ENCODE measurements around the gene ADAM15.

Gene ADAM15

GRCh38 chr1:155014709-155015508 is 36.2 kb upstream of the ADAM15 start:
- Histone ChIP-seq H3K27me3 (ENCODE audit: control insufficient read depth, insufficient read depth, low read length) (no peaks in the 10 kb centered on the region), H3K4me1 (ENCODE audit: control insufficient read depth, insufficient read depth, low read length) (peaks cover 76% of the 10 kb centered on the region), H3K9me3 (ENCODE audit: control insufficient read depth, low read length) (no peaks in the 10 kb centered on the region), H3K4me3 (ENCODE audit: low read length) (no peak overlapping the region), H3K36me3 (ENCODE audit: control insufficient read depth, insufficient read depth, low read length) (peaks cover 29% of the 10 kb centered on the region), H3K9ac (ENCODE audit: low read length) (no peak overlapping the region)

GRCh38 chr1:155015527-155016230 is 35.4 kb upstream of the ADAM15 start:
- Histone ChIP-seq H3K9ac (ENCODE audit: low read length) (peak overlapping the region; percentile 34), H3K9me3 (ENCODE audit: control insufficient read depth, low read length) (no peaks in the 10 kb centered on the region), H3K4me1 (ENCODE audit: control insufficient read depth, insufficient read depth, low read length) (peaks cover 69% of the 10 kb centered on the region), H3K27me3 (ENCODE audit: control insufficient read depth, insufficient read depth, low read length) (no peaks in the 10 kb centered on the region), H3K4me3 (ENCODE audit: low read length) (no peak overlapping the region), H3K36me3 (ENCODE audit: control insufficient read depth, insufficient read depth, low read length) (peaks cover 31% of the 10 kb centered on the region)

GRCh38 chr1:155016231-155016831 is 34.8 kb upstream of the ADAM15 start:
- no peaks in the 10 kb centered on the region for H3K27me3 ChIP-seq (ENCODE audit: control insufficient read depth, insufficient read depth, low read length)
- H3K9me3 ChIP-seq (ENCODE audit: control insufficient read depth, low read length) = no peaks in the 10 kb centered on the region
- H3K36me3 ChIP-seq (ENCODE audit: control insufficient read depth, insufficient read depth, low read length) = peaks cover 31% of the 10 kb centered on the region
- H3K4me3 ChIP-seq (ENCODE audit: low read length) = peak overlapping the region; percentile 0
- peaks cover 62% of the 10 kb centered on the region for H3K4me1 ChIP-seq (ENCODE audit: control insufficient read depth, insufficient read depth, low read length)
- peak overlapping the region; percentile 82 for H3K9ac ChIP-seq (ENCODE audit: low read length)

GRCh38 chr1:155017041-155017945 is 33.8 kb upstream of the ADAM15 start:
- H3K4me1 ChIP-seq (ENCODE audit: control insufficient read depth, insufficient read depth, low read length) = peaks cover 53% of the 10 kb centered on the region
- no peaks in the 10 kb centered on the region for H3K9me3 ChIP-seq (ENCODE audit: control insufficient read depth, low read length)
- peak overlapping the region; percentile 25 for H3K4me3 ChIP-seq (ENCODE audit: low read length)
- H3K27me3 ChIP-seq (ENCODE audit: control insufficient read depth, insufficient read depth, low read length) = no peaks in the 10 kb centered on the region
- H3K36me3 ChIP-seq (ENCODE audit: control insufficient read depth, insufficient read depth, low read length) = peaks cover 31% of the 10 kb centered on the region
- peak overlapping the region; percentile 82 for H3K9ac ChIP-seq (ENCODE audit: low read length)

- peak overlapping the region; percentile 82 for H3K9ac ChIP-seq (ENCODE audit: low read length)
- H3K27me3 ChIP-seq (ENCODE audit: control insufficient read depth, insufficient read depth, low read length) = no peaks in the 10 kb centered on the region
- H3K4me1 ChIP-seq (ENCODE audit: control insufficient read depth, insufficient read depth, low read length) = peaks cover 50% of the 10 kb centered on the region
- no peaks in the 10 kb centered on the region for H3K9me3 ChIP-seq (ENCODE audit: control insufficient read depth, low read length)
- H3K36me3 ChIP-seq (ENCODE audit: control insufficient read depth, insufficient read depth, low read length) = peaks cover 31% of the 10 kb centered on the region
- H3K4me3 ChIP-seq (ENCODE audit: low read length) = peak overlapping the region; percentile 25
Observed at GRCh38 chr1:155017946-155018316, 33.2 kb upstream of the ADAM15 start.

- Histone ChIP-seq H3K4me3 (ENCODE audit: low read length) (no peak overlapping the region), H3K9me3 (ENCODE audit: control insufficient read depth, low read length) (no peaks in the 10 kb centered on the region), H3K4me1 (ENCODE audit: control insufficient read depth, insufficient read depth, low read length) (peaks cover 51% of the 10 kb centered on the region), H3K27me3 (ENCODE audit: control insufficient read depth, insufficient read depth, low read length) (no peaks in the 10 kb centered on the region), H3K36me3 (ENCODE audit: control insufficient read depth, insufficient read depth, low read length) (peaks cover 31% of the 10 kb centered on the region), H3K9ac (ENCODE audit: low read length) (peak overlapping the region; percentile 82)
Observed at GRCh38 chr1:155018617-155019348, 32.3 kb upstream of the ADAM15 start.

GRCh38 chr1:155019377-155020245 is 31.5 kb upstream of the ADAM15 start:
- Histone ChIP-seq H3K4me3 (ENCODE audit: low read length) (no peak overlapping the region), H3K9me3 (ENCODE audit: control insufficient read depth, low read length) (no peaks in the 10 kb centered on the region), H3K36me3 (ENCODE audit: control insufficient read depth, insufficient read depth, low read length) (peaks cover 25% of the 10 kb centered on the region), H3K9ac (ENCODE audit: low read length) (peak overlapping the region; percentile 12), H3K27me3 (ENCODE audit: control insufficient read depth, insufficient read depth, low read length) (no peaks in the 10 kb centered on the region), H3K4me1 (ENCODE audit: control insufficient read depth, insufficient read depth, low read length) (peaks cover 45% of the 10 kb centered on the region)

GRCh38 chr1:155022136-155022926 is 28.8 kb upstream of the ADAM15 start:
- Histone ChIP-seq H3K9ac (ENCODE audit: low read length) (no peak overlapping the region), H3K9me3 (ENCODE audit: control insufficient read depth, low read length) (no peaks in the 10 kb centered on the region), H3K4me3 (ENCODE audit: low read length) (no peak overlapping the region), H3K27me3 (ENCODE audit: control insufficient read depth, insufficient read depth, low read length) (no peaks in the 10 kb centered on the region), H3K4me1 (ENCODE audit: control insufficient read depth, insufficient read depth, low read length) (peaks cover 24% of the 10 kb centered on the region), H3K36me3 (ENCODE audit: control insufficient read depth, insufficient read depth, low read length) (peaks cover 8% of the 10 kb centered on the region)

- no peaks in the 10 kb centered on the region for H3K9me3 ChIP-seq (ENCODE audit: control insufficient read depth, low read length)
- H3K27me3 ChIP-seq (ENCODE audit: control insufficient read depth, insufficient read depth, low read length) = no peaks in the 10 kb centered on the region
- H3K36me3 ChIP-seq (ENCODE audit: control insufficient read depth, insufficient read depth, low read length) = peaks cover 8% of the 10 kb centered on the region
- H3K4me1 ChIP-seq (ENCODE audit: control insufficient read depth, insufficient read depth, low read length) = peaks cover 20% of the 10 kb centered on the region
- no peak overlapping the region for H3K9ac ChIP-seq (ENCODE audit: low read length)
- H3K4me3 ChIP-seq (ENCODE audit: low read length) = no peak overlapping the region
Observed at GRCh38 chr1:155022927-155023236, 28.2 kb upstream of the ADAM15 start.

- no peaks in the 10 kb centered on the region for H3K27me3 ChIP-seq (ENCODE audit: control insufficient read depth, insufficient read depth, low read length)
- no peak overlapping the region for H3K4me3 ChIP-seq (ENCODE audit: low read length)
- no peak overlapping the region for H3K9ac ChIP-seq (ENCODE audit: low read length)
- no peaks in the 10 kb centered on the region for H3K9me3 ChIP-seq (ENCODE audit: control insufficient read depth, low read length)
- H3K4me1 ChIP-seq (ENCODE audit: control insufficient read depth, insufficient read depth, low read length) = peaks cover 12% of the 10 kb centered on the region
- H3K36me3 ChIP-seq (ENCODE audit: control insufficient read depth, insufficient read depth, low read length) = peaks cover 8% of the 10 kb centered on the region
Observed at GRCh38 chr1:155023627-155024026, 27.5 kb upstream of the ADAM15 start.

Data from mucosa of stomach (tissue), 1 donor.